Measurements from ENCODE around the gene CDK8. TPM values are rescaled to one million over a fixed set of nuclear protein-coding genes. Genes with fewer than 3 reads are reported as not detected.
"Not testable (repeated sequence)": the region's sequence is repeated elsewhere in the genome, so short reads cannot be mapped to it uniquely, and the experiment has no call there.

Gene CDK8
- total RNA-seq, 4 donors from 2014 or later: 9.4 to 11.0 (median 10.3) TPM

DNA sequence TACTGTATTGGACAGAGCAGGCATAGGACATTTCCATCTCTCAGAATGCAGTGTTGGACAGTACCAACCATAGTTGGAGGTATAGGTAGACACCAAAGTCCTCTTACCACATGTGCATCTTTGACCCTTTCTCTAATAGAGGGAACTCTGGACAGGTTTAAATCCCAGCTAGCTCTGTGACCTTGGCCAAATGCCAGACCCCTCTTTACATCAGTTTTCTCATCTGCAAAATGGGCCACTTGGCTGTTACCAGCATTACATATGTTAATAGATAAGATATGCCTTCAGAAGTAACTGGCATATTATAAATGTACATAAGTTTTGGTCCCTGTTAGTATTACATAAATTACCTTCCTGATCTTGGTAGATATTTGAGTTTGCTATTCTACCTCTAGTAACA is 54.3 kb downstream of the CDK8 start:
- no peak for DNase-seq
- no peak overlapping the region for H3K4me3 ChIP-seq
- H3K27me3 ChIP-seq: no peaks in the 10 kb centered on the region
- no peaks in the 10 kb centered on the region for H3K9me3 ChIP-seq
- H3K4me1 ChIP-seq: peaks cover 20 to 28% of the 10 kb centered on the region in 2 donors
- no peak for ATAC-seq
- no peak for TF ChIP-seq CTCF (IDR thresholded peaks at IDR 0.05 in 4 of 5, conservative IDR thresholded peaks at IDR 0.05 in 1 of 5)
- no peak for TF ChIP-seq POLR2A (IDR thresholded peaks at IDR 0.05)
- H3K27ac ChIP-seq: no peak overlapping the region
- H3K36me3 ChIP-seq: no peaks in the 10 kb centered on the region
- in situ Hi-C loops (cut with MboI; ENCODE audit: low sequenced_read_pairs in 4 of 4) (no loop called here), intact Hi-C loops (cut with DNase I; ENCODE audit: low total_unique reads) (no loop called here)

- ATAC-seq (no peak), DNase-seq (no peak)
- Histone ChIP-seq H3K27me3 (no peaks in the 10 kb centered on the region), H3K4me3 (no peak overlapping the region), H3K4me1 (peaks cover 26 to 32% of the 10 kb centered on the region in 2 donors), H3K9me3 (no peaks in the 10 kb centered on the region), H3K27ac (no peak overlapping the region), H3K36me3 (no peaks in the 10 kb centered on the region)
- in situ Hi-C loops (cut with MboI; ENCODE audit: low sequenced_read_pairs in 4 of 4) (no loop called here), intact Hi-C loops (cut with DNase I; ENCODE audit: low total_unique reads) (no loop called here)
- TF ChIP-seq CTCF (IDR thresholded peaks at IDR 0.05 in 4 of 5, conservative IDR thresholded peaks at IDR 0.05 in 1 of 5) (no peak), POLR2A (IDR thresholded peaks at IDR 0.05) (no peak)
Measured at GRCh38 chr13:26308836-26309235, 54.9 kb downstream of the CDK8 start.

DNA sequence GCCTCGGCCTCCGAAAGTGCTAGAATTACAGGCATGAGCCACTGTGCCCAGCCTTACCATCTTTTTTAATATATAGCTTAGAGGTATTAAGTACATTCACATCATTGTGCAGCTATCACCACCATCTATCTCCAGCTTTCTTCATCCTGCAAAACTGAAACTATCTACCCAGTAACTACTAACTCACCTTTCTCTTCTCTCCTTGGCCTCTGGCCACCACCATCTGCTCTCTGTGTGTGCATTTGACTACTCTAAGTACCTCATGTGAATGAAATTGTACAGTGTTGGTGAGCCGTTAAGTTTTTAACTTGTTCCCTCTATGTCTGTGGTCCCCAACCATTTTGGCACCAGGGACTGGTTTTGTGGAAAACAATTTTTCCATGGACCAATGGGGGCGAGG is 56.1 kb downstream of the CDK8 start:
- TF ChIP-seq POLR2A (IDR thresholded peaks at IDR 0.05) (no peak), CTCF (IDR thresholded peaks at IDR 0.05 in 4 of 5, conservative IDR thresholded peaks at IDR 0.05 in 1 of 5) (no peak)
- in situ Hi-C loops (cut with MboI; ENCODE audit: low sequenced_read_pairs in 4 of 4) (no loop called here), intact Hi-C loops (cut with DNase I; ENCODE audit: low total_unique reads) (no loop called here)
- Histone ChIP-seq H3K27me3 (no peaks in the 10 kb centered on the region), H3K27ac (no peak overlapping the region), H3K4me1 (peaks cover 32 to 40% of the 10 kb centered on the region in 2 donors), H3K4me3 (no peak overlapping the region), H3K9me3 (no peaks in the 10 kb centered on the region), H3K36me3 (no peaks in the 10 kb centered on the region)
- no peak for DNase-seq
- ATAC-seq: no peak

- TF ChIP-seq POLR2A (IDR thresholded peaks at IDR 0.05) (no peak), CTCF (IDR thresholded peaks at IDR 0.05 in 4 of 5, conservative IDR thresholded peaks at IDR 0.05 in 1 of 5) (no peak)
- H3K9me3 ChIP-seq: no peaks in the 10 kb centered on the region
- ATAC-seq: peak in 1 of 2 donors; percentile 50
- no peak overlapping the region for H3K4me3 ChIP-seq
- in situ Hi-C loops (cut with MboI; ENCODE audit: low sequenced_read_pairs in 4 of 4) (no loop called here), intact Hi-C loops (cut with DNase I; ENCODE audit: low total_unique reads) (no loop called here)
- no peak overlapping the region for H3K27ac ChIP-seq
- peaks cover 29 to 38% of the 10 kb centered on the region in 2 donors for H3K4me1 ChIP-seq
- no peaks in the 10 kb centered on the region for H3K27me3 ChIP-seq
- no peaks in the 10 kb centered on the region for H3K36me3 ChIP-seq
- no peak for DNase-seq
Measured at GRCh38 chr13:26310470-26310869, 56.5 kb downstream of the CDK8 start.

DNA sequence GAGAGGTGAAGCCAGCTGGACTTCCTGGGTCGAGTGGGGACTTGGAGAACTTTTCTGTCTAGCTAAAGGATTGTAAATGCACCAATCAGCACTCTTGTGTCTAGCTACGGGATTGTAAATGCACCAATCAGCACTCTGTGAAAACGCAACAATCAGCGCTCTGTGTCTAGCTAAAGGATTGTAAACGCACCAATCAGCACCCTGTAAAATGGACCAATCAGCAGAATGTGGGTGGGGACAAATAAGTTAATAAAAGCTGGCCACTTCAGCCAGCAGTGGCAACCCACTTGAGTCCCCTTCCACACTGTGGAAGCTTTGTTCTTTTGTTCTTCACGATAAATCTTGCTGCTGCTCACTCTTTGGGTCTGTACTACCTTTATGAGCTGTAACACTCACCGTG is 58.1 kb downstream of the CDK8 start:
- H3K4me3 ChIP-seq; H3K27me3 ChIP-seq; H3K9me3 ChIP-seq; ATAC-seq; intact Hi-C loops (cut with DNase I; ENCODE audit: low total_unique reads); H3K36me3 ChIP-seq; in situ Hi-C loops (cut with MboI; ENCODE audit: low sequenced_read_pairs in 4 of 4); DNase-seq; H3K27ac ChIP-seq: not testable (repeated sequence)
- peaks cover 23 to 35% of the 10 kb centered on the region in 2 donors for H3K4me1 ChIP-seq

GRCh38 chr13:26316095-26316494 is 62.2 kb downstream of the CDK8 start:
- H3K27ac ChIP-seq; in situ Hi-C loops (cut with MboI; ENCODE audit: low sequenced_read_pairs in 4 of 4); ATAC-seq; H3K4me3 ChIP-seq; intact Hi-C loops (cut with DNase I; ENCODE audit: low total_unique reads); H3K36me3 ChIP-seq; DNase-seq; H3K9me3 ChIP-seq; H3K27me3 ChIP-seq: not testable (repeated sequence)
- peaks cover 22 to 38% of the 10 kb centered on the region in 2 donors for H3K4me1 ChIP-seq
